G401.6 (cell line): ENCODE data around the gene MASP1.
A peak's percentile ranks its signal among the peaks of the same experiment; 100 is the strongest.

ENCODE experiments used
- FAIRE-seq: peaks from 2 replicates; lab custom pipeline; 2012; peaks lifted over from hg19 to GRCh38; lab: Jason Lieb, UNC

Gene MASP1

DNA sequence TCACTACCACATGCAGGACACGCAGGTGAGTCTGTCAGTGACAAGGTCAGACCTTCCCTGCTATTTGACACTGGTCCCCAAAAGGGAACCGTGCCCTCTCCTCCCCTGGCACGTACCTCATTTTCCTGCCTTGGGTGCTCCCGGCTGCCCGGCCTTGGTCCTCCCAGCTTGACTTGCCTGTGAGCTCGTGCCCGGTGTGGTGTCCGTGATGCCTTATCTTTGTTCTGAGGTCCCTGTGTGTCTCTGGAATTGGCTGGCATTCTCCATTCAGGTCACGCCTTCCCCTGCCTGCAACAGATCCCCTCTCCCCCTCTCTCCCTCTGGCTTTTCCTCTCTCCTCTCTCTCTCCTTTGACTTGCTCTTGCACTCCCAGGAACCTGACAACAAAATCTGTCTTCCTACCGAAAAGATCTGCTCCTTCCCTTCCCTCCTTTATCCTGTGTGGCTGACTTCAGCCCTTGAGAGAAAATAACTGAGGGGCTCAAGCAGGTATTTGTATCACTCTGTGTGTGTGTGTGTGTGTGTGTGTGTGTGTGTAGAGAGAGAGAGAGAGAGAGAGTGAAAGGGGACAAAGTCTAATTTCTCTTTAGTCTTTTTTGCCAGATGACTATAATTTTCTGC is at the start of gene MASP1:
MASP1 (minus strand) TSS at position 226 of the 621 bp plus-strand sequence; CDS start at position 121, 105 bp downstream.
- FAIRE-seq = no peak

DNA sequence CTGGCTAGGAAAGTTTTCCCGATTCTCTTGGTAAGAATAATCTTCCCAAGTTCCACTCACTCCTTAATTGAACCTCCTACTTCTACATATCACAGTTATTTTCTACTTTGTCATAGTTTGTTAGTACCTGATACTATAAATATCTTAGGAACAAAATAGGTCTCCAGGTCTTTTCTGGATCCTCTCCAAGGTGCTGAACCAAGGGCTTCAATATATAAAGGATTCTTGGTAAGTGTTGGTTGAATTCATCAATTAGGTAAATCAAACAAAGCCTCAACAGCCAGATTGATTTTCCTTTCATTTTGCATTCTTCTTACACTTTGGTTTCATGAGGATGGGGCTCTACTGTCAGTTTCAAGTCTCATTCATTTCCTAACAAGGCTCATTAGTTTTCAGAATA is 49.0 kb upstream of the MASP1 start:
- FAIRE-seq = no peak

- FAIRE-seq = no peak
These were observed 44.8 kb upstream of the MASP1 start for GRCh38 chr3:187336322-187336721.

DNA sequence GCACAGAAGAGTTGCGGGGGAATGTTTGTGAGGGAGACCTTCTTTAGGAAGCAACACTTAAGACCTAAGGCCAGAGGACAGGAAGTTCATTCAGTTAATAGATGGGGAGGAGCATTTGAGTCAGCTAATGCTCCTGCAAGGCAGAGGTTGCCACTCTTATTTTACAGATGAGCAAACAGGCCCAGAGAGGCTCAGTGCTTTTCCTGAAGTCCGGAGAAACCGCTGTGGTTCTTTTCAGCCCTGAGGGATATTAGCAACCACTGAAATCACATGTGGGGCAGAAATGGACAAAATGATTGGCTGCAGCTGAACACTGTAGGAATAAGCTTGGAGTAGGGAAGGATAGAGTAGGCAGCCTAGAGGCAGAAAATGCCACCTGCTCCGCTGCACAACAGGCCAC is 43.4 kb upstream of the MASP1 start:
- no peak for FAIRE-seq

DNA sequence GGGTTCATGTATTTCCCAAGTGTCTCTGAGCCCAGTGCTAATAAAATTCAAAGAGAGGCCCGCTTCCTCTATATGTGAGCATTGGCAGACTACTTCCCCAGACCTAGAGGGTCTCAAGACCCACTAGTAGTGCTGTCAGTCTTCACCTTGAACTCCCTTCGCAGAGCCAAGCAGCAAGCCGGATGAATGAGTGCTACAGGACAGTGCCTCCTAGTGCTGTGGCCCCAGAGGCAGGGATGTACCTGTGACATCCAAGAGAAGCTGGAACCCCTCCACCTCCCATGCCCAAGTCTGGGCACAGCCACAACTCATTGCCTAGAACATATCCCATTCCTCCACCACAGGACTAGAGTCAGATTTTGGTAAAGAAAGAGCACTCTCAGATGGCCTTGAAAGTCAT is 37.2 kb upstream of the MASP1 start:
- no peak for FAIRE-seq

DNA sequence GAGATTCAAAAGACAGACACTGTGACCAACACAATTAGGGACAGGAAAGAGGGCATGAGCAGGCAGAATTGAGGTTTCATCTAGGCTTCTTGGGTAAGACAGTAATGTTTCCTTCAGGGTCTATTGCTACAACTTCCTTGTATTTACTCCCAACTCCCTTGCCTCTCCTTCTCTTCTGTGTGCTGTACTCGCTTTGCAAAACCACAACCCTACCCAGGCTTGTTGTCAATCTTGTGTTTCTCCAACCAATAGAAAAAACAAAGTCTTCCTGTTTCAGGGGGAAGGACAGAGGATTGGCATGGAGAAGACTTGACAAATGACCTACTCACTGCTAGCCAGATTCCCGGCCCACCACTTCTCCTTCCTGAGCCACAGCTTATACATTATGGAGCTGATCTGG is 36.3 kb upstream of the MASP1 start:
- no peak for FAIRE-seq

GRCh38 chr3:187325632-187326031 is 34.1 kb upstream of the MASP1 start:
- FAIRE-seq = no peak

DNA sequence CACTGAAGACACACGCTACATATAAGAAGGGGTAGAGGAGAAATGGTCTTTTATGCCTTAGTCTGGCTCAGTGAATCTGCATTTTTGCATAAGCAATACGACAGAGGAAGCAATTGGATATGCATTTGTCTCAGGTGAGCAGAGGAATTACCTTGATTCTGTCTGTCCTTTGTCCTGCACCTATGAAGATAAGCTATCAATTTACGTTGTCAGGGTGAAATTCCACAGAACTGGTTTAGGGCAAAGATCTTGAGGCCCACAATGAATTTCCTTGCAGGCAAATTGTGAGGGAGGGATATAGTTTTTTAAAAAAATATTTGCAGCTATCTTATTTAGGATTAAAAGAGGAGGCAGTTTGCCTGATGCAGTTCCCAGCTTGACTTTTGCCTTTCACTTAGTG is 31.6 kb upstream of the MASP1 start:
- FAIRE-seq = no peak

GRCh38 chr3:187322291-187322690 is 30.8 kb upstream of the MASP1 start:
- FAIRE-seq = no peak

GRCh38 chr3:187321766-187322165 is 30.2 kb upstream of the MASP1 start:
- FAIRE-seq = no peak

DNA sequence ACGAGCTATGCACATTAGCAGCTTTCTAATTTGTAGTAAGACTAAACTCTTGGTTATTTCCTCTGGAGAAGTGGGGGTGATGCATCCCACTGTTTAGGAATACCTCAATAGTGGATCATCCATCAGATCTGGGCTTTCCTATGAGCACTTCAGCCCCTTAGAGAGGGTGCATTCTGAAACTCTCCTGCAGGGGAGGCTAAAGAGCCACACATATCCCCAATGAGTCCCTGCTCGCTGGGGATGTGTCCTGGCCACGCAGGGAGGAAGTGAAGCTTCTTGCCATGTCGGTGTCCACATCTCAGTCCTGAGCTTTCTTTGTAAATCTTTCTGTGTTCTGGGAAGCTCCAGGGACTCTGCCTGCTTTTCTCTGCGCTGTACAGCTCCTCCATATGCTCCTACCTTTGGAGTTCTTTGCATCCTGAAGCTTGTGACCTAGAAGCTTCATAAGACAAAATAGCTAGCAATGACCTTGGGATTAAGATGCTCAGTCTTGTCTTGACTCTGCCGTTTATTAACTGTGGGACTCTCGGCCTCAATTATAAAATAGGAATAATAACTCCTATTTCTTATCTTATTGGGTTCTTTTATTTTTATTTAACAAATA is 28.3 kb upstream of the MASP1 start:
- FAIRE-seq = no peak

DNA sequence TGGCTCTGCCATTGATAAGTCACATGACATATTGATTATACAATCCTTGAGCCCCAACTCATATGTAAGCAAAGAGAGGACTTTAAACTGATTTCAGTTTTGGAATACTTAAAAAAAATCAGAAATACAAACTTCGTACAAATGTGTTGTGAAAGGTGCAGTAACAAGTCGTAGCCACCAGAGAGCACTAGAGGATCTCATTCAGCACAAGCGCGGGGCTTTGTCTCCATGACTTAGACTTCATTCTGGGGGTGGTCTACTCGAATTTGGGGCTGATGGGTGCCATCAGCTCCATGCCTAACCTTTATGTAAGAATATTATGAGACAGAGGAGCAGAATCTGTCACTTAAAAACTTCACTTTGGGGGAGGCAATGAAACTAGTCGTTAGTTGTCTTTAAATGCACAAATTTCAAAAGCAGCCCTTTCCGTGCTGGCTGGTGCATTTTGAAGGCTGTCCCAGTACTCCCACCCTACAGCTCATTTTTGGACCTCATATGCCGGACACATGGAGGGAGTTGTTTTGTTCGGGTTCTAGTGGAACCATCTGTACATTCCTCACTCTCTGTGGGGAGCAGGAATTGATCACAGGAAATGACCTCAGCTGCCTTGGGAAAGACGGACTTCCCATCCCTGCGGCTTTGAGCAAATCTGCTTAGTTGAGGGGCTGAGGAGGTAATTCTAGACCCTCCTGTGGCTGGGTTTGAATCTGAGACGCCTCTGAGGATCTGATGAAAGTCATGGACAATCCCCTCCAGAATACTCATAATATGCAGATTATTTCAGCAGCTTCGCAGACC is 27.5 kb upstream of the MASP1 start:
- peak; percentile 19 for FAIRE-seq

DNA sequence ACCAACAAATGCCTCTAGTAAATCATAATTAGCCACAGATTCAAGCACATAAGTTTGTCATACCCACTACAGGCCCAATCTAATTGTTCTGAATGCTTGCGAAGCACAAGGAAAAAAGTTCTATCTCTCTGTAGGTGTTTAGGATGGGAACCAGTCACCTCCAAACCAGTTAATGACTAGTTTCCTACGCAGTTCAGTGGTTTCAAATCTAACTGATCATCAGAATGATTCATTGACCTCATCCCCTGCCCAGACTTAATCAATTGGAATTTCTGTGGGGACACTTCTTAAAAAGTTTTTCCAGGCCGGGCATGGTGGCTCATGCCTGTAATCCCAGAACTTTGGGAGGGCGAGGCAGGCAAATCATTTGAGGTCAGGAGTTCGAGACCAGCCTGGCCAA is 24.3 kb upstream of the MASP1 start:
- no peak for FAIRE-seq

DNA sequence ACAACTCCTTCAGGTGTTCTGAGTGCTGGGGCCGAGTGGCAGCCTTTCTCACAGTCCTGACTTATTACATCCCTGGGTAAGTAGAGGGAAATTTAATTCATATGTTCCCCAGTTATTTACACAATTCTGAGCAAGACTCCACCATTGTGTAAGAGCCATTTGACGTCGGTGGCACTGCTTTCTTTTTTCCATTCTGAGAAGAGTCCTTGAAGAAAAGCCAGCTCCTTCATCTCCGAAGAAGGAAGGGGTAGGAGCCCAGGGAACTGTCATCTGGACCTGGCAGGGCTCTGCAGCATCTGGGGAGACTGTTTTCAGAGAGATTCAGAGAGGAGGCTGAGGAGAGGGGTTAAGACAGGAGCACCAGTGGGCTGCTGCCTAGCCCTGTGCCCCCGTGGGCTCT is 22.6 kb upstream of the MASP1 start:
- FAIRE-seq = no peak

- FAIRE-seq = no peak
These were observed 19.5 kb upstream of the MASP1 start for GRCh38 chr3:187310954-187311470.

GRCh38 chr3:187310226-187310625 is 18.7 kb upstream of the MASP1 start:
- no peak for FAIRE-seq

DNA sequence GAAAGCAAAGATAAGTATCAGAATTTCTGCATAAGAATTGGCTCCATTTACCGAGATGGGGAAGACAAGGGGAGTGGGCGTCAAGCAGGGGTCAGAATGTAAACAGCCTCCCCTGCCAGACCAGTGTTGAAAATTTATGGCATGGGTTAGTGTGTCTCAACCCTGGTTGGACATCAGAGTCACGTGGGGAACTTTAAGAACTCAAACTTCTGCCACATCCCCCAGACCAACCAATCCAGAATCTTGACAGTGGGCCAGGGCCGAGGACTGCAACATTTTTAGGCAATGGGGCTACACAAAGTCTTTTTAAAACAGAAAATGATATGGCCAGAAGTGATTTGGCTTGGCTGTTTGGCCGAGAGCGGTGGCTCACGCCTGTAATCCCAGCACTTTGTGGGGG is 14.3 kb upstream of the MASP1 start:
- FAIRE-seq = no peak

GRCh38 chr3:187299611-187300010 is 8.1 kb upstream of the MASP1 start:
- no peak for FAIRE-seq

- FAIRE-seq = no peak
These were observed 5.4 kb upstream of the MASP1 start for GRCh38 chr3:187296911-187297310.

DNA sequence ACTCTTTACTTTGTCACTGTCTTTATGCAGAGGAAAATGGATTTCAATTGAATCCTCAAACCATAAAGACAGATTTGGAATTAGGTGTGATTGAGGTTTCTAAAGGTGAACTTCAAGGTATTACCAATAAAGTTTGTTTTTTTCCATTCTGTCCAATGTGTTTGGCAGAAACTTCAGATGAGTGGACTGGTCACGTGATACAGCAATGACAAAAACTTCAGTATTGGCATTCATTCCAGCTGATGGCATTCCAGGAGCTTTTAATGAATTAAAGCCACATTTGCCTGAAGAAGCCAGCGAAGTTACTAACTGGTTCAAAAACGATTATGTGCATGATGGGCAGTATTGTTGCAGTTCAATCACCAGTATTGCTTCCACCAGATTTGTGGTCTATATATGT is 4.5 kb upstream of the MASP1 start:
- FAIRE-seq = no peak

GRCh38 chr3:187295316-187296034 is 3.9 kb upstream of the MASP1 start:
- FAIRE-seq = no peak

DNA sequence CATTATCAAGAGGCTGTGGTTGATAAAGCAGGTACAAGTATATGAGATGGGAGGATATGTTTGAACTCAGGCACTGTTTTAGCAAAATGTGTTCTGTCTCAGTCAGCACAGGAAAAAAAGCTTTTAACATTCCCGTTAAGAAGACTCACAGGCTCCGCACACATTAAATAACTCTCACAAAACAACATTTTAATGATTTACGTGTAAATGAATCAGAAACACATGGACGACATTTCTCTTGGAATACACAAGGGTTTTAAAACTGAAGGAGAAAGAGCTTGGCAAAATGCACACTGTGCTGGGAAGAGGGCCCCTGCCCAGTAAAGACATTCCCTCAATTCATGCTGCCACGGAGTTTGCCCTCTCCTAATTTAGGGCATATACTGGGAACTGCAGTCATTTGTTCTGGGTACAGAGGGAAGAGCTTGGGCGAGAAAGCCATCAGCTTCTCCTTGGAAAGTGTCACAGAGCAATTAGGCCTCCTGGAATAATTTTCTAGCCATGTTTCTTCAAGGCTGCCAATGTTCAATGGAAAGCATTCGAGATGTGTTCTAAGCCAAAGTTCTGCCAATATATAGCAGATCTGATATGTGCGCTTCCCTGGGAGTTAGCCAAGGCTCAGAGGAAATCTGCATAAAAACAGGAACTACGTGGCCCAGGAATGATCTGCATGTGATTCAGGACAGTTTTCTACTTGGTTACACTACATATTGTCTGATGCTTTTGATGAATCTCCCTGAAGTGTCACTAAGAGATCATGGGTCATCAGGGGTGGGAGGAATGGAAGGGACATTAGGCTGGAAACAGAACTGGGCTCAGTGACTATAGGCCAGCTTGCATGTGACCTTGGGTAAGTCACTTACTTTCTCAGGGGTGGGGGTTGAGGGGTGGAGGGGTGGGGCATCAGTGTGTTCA is 2.2 kb upstream of the MASP1 start:
- FAIRE-seq = no peak
